LoVo (cell line): ENCODE data around the gene MRI1.
"Not testable (repeated sequence)": the region's sequence is repeated elsewhere in the genome, so short reads cannot be mapped to it uniquely, and the experiment has no call there.

Source experiments
- DNase-seq: peaks from one replicate; pipeline ENCODE4 v3.0.0-alpha.2; 2016; ENCODE audit warnings: low spot score

Gene MRI1

GRCh38 chr19:13764101-13764807 is at the start of gene MRI1:
TSS of gene MRI1 (plus strand) at chr19:13764522. CDS start at chr19:13764589, 67 bp downstream.
- peak; percentile 80 for DNase-seq

DNA sequence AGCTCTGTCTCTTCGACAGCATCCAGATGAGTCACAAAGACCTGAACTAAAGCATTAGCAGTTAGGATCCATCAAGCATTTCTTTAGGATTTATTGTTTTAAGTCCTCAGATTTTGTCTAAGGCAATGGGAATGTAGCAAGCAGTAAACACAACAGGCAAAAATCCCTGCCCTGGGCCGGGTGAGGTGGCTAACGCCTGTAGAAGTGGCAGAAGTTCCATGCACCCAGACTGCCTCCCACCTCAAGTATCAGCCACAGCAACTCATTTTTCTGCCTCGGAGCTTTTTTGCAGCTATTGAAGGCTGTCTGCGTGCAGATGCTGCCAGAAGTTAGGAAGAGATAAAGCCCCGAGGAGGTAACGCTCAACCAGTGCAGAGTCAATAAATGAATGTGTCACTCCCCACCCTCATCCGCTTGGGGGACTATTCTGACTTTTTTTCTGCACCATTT is 47.1 kb upstream of the MRI1 start:
- no peak for DNase-seq

DNA sequence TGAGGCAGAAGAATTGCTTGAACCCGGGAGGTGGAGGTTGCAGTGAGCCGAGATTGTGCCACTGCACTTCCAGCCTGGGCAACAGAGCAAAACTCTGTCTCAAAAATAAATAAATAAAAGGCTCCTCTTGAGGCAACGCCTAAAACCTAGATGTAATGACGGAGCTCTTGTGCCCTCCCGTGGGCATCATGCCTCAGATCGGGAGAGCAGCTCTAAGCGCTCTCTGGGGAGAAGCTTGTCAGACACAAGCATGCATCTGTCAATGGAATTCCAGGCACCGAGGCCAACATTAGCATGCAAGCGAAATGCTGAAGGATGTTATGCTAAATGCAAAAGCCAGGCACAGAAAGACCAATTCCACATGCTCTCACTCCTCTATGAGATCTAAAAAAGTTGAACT is 45.6 kb upstream of the MRI1 start:
- peak; percentile 55 for DNase-seq

DNA sequence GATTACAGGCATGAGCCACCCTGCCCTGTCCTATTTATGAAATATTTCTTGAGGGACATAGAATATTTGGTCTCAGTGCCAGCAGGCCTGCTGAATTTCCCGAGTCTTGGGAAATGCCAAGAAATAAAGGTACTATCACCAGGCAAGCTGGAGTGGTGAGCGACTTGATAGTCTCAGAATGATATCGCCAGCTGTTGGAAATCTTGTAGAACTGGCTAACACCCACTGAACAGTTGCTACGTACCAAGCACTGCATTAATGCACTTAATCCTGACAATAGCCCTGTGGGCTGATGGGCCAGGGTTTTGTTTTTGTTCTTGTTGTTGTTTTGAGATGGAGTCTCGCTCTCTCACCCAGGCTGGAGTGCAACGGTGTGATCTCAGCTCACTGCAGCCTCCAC is 42.2 kb upstream of the MRI1 start:
- DNase-seq: no peak

GRCh38 chr19:13723206-13723605 is 41.1 kb upstream of the MRI1 start:
- no peak for DNase-seq

- no peak for DNase-seq
Observed at GRCh38 chr19:13726323-13726722, 38.0 kb upstream of the MRI1 start.

- no peak for DNase-seq
Observed at GRCh38 chr19:13727798-13728197, 36.5 kb upstream of the MRI1 start.

- no peak for DNase-seq
Observed at GRCh38 chr19:13729859-13730258, 34.5 kb upstream of the MRI1 start.

GRCh38 chr19:13731147-13731964 is 33.0 kb upstream of the MRI1 start:
- peak; percentile 93 for DNase-seq

DNA sequence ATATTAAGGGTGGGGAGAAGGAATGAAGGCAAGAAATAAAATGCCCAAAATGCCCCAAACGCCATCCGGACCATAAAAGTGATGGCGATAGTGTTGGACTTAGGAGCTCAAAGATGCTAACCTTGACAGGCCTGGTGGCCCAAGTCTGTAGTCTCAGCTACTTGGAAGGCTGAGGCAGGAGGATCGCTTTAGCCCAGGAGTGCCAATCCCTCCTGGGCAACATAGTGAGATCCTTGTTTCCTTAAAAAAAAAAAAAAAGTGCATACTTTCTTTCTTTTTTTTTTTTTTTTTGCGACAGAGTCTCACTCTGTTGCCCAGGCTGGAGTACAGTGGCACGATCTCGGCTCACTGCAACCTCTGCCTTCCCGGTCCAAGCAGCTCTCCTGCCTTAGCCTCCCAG is 32.0 kb upstream of the MRI1 start:
- no peak for DNase-seq

DNA sequence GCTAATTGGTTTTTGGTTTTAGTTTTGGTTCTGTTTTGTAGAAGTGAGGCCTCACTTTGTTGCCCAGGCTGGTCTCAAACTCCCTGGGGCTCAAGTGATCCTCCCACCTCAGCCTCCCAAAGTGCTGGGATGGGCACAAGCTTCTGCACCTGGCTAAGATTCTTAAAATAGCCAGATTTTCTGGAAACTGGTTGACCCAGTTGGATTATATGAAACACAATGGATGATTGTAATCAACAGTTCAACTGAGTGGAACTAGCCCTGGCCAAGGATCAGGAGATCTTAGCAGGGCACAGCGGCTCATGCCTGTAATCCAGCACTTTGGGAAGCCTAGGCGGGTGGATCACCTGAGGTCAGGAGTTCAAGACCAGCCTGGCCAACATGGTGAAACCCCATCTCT is 29.6 kb upstream of the MRI1 start:
- DNase-seq: no peak

DNA sequence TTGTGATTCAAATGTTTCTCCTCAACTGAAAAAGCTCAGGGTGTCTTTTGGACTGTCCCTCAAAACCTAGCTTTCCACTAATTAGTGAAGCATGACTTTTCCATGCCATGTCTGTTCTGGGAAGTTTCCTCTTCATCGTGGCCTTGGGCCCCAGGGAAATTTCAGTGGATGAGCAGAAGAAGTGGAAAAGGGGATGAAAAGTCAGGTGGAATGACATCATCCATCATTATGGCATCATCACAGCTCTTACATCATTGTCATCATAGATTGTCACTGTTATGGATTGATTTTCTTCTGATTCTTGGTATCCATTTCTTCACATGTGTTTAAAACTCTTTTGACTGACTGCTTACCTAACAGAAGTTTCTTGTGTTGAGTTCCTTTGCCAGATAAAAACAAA is 26.2 kb upstream of the MRI1 start:
- no peak for DNase-seq

DNA sequence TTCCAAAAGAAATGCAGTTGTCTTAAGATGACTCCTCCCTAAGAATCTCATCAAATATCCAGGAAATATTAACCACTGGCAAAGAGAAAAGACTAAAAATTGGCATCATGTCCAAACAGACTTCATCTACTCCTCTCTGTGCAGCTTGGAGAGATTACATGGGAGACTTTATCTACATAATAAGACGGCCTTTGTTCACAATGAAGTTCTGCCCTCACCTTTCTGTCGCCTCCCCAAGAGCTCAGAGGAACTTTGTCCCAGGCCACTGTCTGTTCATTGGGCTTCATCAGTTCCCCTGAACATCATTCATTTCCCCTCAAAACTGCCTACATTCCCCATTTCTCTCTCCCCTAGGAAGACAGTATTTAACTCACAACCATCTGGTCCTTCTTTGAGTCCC is 22.4 kb upstream of the MRI1 start:
- DNase-seq: no peak

- no peak for DNase-seq
Observed at GRCh38 chr19:13742756-13743155, 21.6 kb upstream of the MRI1 start.

- no peak for DNase-seq
Observed at GRCh38 chr19:13744174-13744573, 20.1 kb upstream of the MRI1 start.

GRCh38 chr19:13747098-13747453 is 17.2 kb upstream of the MRI1 start:
- DNase-seq: no peak

- DNase-seq: no peak
Observed at GRCh38 chr19:13748169-13748828, 16.0 kb upstream of the MRI1 start.

DNA sequence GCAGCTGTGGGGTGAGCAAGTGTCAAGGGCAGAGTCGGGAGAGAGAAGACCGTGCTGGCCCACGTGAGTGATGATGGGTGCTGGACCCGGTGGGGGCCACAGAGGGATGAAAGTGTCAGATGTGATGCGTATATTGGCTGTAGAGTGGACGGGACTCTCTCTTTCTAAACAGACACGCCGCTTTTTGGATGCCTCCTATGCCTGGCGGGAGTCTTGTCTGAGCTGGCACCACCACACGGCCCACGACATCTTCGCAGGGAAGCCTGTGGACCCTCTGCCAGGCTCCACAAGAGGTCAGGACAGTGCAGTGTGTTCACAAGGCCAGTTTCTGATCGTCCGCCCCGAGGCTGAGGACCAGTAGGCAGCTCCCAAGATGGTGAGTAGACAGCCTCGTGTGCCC is 12.9 kb upstream of the MRI1 start:
- DNase-seq: no peak

DNA sequence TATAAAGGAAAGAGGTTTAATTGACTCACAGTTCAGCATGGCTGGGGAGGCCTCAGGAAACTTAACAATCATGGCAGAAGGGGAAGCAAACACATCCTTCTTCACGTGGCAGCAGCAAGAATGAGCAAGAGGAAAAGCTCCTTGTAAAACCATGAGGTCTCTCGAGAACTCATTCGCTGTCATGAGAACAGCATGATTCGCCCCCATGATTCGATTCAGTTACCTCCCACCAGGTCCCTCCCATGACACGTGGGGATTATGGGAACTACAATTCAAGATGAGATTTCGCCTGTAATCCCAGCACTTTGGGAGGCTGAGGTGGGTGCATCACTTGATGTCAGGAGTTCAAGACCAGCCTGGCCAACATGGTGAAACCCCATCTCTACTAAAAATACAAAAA is 10.7 kb upstream of the MRI1 start:
- not testable (repeated sequence) for DNase-seq

- DNase-seq: no peak
Observed at GRCh38 chr19:13756210-13756609, 8.1 kb upstream of the MRI1 start.

DNA sequence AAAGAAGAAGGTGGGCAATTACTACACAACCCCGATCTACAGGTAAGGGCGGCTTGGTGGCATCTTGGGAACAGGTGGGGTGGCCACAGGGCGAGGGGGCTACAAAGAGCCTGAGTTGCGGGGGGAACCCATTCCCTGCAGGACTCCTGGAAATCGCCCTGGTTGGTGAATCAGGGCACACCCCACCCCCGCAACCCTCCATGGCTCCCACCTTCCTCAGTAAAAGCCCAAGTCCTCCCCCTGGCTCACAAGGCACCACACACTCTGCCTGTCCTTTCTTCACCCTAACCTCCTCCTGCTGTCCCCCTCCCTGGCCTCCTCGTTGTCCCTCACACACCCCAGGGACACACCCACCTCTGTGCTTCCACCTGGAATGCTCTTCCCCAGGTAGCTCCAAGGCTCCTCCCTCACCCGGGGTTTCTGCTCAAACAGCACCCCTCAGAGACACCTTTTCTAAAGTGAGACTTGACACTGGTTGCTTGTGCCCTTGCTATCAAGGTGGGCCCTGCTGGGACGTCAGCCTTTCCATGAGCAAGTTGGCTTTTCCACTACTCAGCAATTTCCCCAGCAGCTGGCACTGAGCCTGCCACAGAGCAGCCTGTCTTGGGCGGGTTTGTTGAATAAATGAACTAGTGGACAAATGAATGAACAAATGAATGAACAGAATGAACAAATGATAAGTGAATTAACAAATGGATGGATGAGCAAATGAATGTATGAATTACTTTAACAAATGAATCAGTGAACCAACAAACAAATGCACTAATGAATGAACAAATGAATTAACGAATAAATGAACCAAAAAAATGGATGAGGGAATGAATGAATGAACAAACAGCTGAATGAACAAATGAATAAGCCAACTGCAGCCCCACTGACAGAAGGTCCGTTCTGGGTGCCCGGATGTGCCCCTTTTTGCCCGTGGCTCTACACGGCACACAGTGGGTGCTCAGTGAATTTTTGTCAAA is 6.2 kb upstream of the MRI1 start:
- DNase-seq: no peak

GRCh38 chr19:13758795-13759194 is 5.5 kb upstream of the MRI1 start:
- DNase-seq: no peak
